Measurements from ENCODE around the gene FLYWCH1.

DNA sequence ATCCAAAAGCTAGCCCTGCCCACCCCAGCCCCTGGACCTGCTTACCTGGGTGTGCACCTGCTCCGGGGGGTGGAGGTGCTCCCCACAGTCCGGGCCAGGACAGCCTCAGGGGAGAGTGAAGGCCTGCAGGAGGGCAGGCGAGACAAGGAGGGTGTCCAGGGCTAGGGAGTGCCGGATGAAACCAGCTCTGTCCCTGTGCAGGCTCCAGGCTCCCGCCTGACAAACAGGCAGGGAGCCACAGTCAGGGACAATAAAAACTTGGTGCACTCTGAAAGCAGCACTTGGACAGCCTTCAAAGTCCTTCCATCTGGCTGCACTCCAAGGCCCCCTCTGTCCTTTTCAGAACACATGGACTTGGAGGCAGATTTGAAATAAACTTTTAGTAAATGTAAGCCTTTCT, 61.4 kb downstream of the FLYWCH1 start:
- TF ChIP-seq, protein P1, sequence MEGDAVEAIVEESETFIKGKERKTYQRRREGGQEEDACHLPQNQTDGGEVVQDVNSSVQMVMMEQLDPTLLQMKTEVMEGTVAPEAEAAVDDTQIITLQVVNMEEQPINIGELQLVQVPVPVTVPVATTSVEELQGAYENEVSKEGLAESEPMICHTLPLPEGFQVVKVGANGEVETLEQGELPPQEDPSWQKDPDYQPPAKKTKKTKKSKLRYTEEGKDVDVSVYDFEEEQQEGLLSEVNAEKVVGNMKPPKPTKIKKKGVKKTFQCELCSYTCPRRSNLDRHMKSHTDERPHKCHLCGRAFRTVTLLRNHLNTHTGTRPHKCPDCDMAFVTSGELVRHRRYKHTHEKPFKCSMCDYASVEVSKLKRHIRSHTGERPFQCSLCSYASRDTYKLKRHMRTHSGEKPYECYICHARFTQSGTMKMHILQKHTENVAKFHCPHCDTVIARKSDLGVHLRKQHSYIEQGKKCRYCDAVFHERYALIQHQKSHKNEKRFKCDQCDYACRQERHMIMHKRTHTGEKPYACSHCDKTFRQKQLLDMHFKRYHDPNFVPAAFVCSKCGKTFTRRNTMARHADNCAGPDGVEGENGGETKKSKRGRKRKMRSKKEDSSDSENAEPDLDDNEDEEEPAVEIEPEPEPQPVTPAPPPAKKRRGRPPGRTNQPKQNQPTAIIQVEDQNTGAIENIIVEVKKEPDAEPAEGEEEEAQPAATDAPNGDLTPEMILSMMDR (conservative IDR thresholded peaks at IDR 0.05 in 1 of 2, IDR thresholded peaks at IDR 0.05 in 1 of 2; ENCODE audit: low read depth in 1 of 2, low read length in 2 of 2) = no peak
- TF ChIP-seq EZH2 (IDR thresholded peaks at IDR 0.05; ENCODE audit: low read length, missing control alignments) = no peak

Data from fibroblast of lung (primary cell).